Epithelial cell of prostate (primary cell): ENCODE measurements around the gene MICAL2.

Experiments
- DNase-seq: peaks from one replicate; pipeline ENCODE4 v3.0.0-alpha.2; 2011; ENCODE audit warnings: low read depth, low spot score
- H3K27ac ChIP-seq: fragments of 450-650 bp; 2 replicates; pipeline ENCODE4 v1.5.1; 2017; ENCODE audit warnings: mild to moderate bottlenecking

The MICAL2 gene

DNA sequence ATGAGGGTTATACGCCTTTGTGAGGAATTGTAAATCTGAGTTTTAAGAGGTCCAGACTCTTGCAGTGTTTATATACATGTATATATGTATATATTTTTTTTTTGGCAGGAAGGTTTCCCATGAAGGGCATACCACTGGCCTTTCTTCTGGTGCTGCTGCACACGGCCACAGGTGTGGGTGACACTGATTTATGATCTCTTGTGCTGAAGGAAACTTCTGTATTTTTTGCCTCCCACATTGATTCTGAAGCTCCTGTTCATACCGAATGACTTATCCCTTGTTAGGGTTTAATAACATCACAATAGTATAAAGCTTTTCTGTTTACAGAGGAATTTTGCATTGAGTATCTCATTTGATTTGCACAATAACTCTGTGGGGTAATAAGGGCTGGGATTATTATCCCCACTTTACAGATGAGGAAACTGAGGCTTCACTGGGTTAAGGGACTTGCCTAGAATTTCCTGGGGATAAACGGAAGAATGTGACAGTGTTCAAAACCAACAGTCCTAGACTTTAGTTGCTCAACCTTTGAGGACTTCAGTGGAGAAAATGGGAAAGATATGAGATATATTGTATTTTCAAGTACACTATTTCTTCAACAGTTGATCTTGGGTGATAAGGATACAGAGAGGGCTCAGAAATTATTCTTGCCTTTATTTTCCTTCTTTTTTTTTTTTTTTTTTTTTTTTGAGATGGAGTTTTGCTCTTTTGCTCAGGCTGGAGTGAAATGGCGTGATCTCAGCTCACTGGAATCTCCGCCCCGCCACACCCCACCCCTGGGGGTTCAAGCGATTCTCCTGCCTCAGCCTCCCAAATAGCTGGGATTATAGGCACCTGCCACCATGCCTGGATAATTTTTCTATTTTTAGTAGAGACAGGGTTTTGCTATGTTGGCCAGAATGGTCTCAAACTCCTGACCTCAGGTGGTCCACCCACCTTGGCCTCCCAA is 70.1 kb downstream of the MICAL2 start:
- DNase-seq: no peak
- H3K27ac ChIP-seq: peak overlapping the region; percentile 100

- no peak for DNase-seq
- H3K27ac ChIP-seq: peak overlapping the region; percentile 100
Observed at GRCh38 chr11:12182302-12182675, 71.9 kb downstream of the MICAL2 start.

GRCh38 chr11:12182676-12183541 is 72.5 kb downstream of the MICAL2 start:
- DNase-seq: no peak
- peak overlapping the region; percentile 100 for H3K27ac ChIP-seq

DNA sequence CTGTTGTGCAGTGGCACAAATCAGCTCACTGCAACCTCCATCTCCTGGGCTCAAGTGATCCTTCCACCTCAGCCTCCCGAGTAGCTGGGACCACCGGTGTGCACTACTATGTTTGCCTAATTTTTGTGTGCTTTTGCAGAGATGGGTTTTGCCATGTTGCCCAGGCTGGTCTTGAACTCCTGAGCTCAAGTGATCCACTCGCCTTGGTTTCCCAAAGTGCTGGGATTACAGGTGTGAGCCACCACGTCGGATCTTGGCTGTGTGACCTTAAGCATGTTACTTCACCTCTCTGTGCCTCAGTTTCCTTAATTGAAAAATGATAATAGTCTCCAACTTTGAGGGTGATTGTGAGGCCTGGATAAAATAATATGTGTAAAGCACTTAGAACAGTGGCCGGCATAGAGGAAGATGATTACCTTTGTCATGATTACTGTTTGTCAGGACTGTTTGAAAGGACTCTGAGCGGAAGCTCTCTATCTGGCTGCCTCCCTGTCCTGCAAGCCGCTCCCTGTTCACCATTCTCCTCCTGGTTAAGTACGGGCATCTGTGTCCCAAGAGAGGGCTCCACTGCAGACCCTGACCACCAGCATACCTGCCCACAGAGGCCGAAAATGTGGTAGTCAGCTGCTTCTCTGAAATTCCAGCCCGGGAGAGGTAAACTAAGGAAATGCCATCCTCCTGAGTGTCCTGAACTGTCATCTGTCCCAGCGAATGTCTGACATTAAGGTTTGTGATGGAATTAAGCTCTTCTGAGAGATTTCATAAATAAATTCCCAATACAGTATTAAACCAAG is 73.6 kb downstream of the MICAL2 start:
- peak overlapping the region; percentile 100 for H3K27ac ChIP-seq
- no peak for DNase-seq

GRCh38 chr11:12184699-12185098 is 74.3 kb downstream of the MICAL2 start:
- DNase-seq: no peak
- peak overlapping the region; percentile 100 for H3K27ac ChIP-seq

GRCh38 chr11:12185106-12185690 is 74.8 kb downstream of the MICAL2 start:
- H3K27ac ChIP-seq: peak overlapping the region; percentile 100
- no peak for DNase-seq

GRCh38 chr11:12185914-12186313 is 75.5 kb downstream of the MICAL2 start:
- H3K27ac ChIP-seq: peak overlapping the region; percentile 100
- no peak for DNase-seq

DNA sequence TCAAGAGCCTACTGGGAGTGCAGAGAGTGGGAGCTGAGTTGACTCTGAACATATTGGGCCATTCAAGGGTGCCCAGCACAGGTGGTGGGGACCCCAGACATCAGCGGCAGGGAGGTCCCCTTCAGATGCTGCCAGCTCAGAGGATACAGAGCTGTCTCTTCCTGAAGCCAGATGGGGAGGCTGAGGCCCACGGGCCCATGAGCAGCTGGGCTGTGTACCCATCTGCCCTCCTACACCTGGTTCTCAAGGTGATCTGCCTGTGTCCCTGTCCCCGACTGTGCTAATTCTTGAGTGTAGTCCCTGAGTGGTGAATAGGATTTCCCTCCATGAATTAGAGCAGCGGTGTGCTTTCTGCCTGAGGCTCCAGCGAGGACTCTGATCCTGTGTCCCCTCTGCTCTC is 76.3 kb downstream of the MICAL2 start:
- peak overlapping the region; percentile 100 for H3K27ac ChIP-seq
- DNase-seq: no peak

DNA sequence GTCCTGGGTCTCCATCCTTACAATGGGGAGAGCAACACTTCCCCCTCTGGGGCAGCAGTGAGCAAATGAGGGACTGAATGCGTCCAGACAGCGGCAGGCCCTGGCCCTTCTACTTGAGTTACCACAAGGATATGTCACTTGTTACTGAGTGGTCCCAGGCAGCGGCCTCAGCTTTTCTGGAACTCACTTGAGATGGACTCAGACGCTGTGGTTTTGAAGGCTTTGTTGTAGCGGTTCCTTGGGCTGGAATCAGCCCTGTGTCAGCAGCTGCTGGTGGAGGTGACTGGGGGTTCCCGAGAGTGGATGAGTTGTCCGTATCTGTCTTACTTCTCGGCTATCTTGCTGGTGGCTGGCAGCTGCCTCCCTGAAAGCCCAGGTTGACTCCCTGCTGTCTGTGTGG is 77.0 kb downstream of the MICAL2 start:
- H3K27ac ChIP-seq: peak overlapping the region; percentile 100
- DNase-seq: no peak

DNA sequence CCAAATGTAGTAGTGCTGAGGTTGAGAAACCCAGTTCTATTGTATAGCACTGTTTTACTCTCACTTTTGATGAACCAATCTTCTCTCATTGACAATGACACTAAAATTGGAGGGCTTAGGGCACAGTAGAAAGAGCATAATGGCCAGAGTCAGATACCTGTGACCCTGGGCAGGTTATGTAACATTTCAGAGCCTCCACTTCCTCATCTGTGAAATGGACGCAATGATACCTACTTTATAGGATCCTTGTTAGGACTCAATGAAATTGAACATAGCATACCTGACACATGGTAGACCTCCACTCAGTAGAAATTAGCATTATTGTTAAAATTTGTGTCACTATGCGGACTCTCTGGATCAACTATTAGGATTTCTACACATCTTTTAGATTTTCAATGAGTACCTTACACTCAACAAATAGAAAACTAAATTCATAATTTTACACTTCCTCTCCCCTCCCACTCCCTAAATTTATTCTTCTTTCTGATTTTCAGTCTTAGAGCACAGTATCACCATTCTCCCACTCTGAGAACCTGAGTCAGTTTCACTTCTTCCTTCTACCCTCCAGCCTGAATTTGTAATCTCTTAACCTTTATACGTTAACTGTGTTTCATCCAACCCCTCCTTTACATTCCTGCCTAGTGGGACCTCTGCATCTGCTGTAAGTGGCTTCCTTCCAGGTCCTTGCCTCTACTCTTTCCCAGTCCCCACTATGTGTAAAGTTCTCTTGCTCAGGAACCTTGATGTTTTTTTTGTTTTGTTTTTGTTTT is 78.3 kb downstream of the MICAL2 start:
- H3K27ac ChIP-seq: peak overlapping the region; percentile 100

GRCh38 chr11:12189543-12190235 is 79.3 kb downstream of the MICAL2 start:
- H3K27ac ChIP-seq: peak overlapping the region; percentile 100
- DNase-seq: peak; percentile 88

More for the DNA sequence above, 78.3 kb downstream of the MICAL2 start:
- no peak for DNase-seq

GRCh38 chr11:12190511-12190910 is 80.1 kb downstream of the MICAL2 start:
- peak overlapping the region; percentile 100 for H3K27ac ChIP-seq
- no peak for DNase-seq

DNA sequence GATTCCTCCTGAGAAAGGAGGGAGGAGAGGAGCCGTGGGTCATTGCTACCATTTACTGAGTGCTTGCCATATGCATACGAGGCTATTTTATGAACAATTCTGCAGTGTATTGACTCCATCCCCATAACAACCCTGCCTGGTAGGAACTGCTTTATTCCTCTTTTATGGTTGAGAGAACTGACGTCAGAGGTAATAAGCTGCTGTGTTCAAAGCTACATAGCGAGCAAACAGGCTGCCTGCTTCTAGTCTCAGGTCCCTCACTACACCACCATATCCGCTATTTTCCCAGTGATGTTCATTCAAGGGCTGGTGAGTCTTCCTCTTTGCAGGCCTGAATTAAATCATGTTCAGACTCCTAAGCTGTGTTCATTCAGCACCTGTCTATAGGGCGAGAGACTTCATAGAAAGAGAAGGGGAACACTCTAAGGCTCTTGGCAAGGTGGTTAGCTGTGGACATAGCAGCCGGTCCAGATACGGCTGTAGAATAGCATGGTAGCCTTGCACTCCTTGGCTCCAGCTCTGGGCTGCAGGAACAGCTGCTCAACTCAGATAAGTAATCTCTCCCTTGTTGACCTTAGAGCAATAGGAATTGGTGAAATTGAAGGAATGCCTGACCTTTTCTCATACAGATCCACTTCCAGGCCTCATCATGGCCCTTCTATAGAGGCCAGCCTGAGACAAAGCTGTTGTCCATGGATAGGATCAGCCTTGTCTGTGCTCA is 82.6 kb downstream of the MICAL2 start:
- peak overlapping the region; percentile 29 for H3K27ac ChIP-seq
- DNase-seq: no peak

DNA sequence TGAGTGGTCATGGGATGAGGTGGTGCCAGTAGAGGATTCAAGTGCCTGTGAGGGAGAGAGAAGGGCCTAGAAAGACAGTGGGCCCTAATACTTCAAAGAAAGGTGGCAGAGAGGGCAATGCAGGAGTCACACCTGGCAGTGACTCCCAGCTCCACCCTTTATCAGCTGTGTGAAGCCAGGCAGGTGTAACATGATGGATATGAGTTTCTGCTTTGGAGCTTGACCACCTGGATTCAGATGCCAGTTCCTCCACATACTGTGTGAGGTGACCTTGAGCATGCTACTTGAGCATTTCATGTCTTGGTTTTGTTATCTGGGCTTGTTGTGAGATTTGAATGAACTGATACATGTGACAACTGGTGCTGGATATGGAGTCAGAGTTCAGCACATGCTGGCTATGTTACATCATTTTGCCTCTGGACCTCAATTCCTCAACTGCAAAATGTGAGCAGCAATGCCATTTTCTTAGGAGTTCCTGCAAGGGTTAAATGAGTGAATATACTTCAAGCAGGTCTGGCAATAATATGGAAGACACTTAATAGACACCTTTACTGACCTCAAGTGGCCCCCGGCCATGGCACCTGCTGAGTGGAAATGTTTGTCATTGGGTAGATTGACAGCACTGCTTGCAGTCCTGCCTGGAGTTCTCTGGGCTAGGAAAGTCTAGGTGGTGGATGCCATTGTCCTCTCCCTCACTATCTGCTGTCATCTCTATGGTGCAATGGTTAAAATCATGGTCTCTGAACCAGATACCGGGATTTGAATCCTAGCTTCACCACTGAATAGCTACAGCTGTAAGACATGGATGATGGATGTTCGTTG is 83.3 kb downstream of the MICAL2 start:
- DNase-seq: no peak
- H3K27ac ChIP-seq: peak overlapping the region; percentile 29

- H3K27ac ChIP-seq: peak overlapping the region; percentile 28
- DNase-seq: no peak
Observed at GRCh38 chr11:12195768-12196167, 85.4 kb downstream of the MICAL2 start.

DNA sequence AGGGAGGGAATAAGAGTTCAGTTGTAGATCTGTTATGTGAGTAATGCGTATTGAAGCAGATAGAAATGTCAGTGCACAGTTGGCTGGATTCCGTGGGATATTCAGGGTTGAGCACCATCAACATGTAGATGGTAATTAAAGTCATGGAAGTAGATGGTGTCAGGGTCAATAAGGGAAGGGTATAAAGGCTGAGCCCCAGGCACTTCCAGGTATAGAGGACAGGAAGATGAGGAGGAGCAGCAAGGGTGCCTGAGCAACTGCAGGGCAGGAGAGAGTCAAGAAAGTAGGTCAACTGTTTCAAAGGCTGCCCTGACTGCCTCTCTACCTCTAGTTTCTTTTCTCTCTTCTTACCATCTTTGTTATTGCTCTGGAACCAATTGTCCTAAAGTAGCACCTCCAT is 85.9 kb downstream of the MICAL2 start:
- peak overlapping the region; percentile 28 for H3K27ac ChIP-seq
- no peak for DNase-seq

- H3K27ac ChIP-seq: peak overlapping the region; percentile 28
- DNase-seq: no peak
Observed at GRCh38 chr11:12196872-12197271, 86.5 kb downstream of the MICAL2 start.
